ENCODE data around the gene KLRG1. TPM values are rescaled to one million over a fixed set of nuclear protein-coding genes. Genes with fewer than 3 reads are reported as not detected.

Gene KLRG1
- total RNA-seq, result 1.1 TPM in 1 of 2 replicates, not detected in the other

DNA sequence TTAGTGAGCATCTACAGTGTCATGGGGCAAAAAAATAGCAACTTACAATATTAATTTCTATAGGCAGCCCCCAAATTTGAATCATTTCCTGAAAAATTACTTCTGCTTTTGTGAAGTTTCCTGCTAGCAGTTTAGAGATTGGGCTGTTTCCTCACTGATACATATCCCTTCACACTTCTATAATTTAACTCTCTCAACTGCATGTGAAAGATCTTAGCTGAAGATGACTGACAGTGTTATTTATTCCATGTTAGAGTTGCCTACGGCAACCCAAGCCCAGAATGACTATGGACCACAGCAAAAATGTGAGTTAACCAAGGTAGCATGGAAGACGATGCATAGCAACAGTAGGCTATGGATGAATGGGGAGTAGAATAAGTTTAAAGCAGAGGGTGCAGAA is at the start of gene KLRG1:
TSS of gene KLRG1 (plus strand) at position 134 of the 400 bp plus-strand sequence. CDS start at position 224, 90 bp downstream.
- DNase-seq (ENCODE audit: low read depth), result no peak

DNA sequence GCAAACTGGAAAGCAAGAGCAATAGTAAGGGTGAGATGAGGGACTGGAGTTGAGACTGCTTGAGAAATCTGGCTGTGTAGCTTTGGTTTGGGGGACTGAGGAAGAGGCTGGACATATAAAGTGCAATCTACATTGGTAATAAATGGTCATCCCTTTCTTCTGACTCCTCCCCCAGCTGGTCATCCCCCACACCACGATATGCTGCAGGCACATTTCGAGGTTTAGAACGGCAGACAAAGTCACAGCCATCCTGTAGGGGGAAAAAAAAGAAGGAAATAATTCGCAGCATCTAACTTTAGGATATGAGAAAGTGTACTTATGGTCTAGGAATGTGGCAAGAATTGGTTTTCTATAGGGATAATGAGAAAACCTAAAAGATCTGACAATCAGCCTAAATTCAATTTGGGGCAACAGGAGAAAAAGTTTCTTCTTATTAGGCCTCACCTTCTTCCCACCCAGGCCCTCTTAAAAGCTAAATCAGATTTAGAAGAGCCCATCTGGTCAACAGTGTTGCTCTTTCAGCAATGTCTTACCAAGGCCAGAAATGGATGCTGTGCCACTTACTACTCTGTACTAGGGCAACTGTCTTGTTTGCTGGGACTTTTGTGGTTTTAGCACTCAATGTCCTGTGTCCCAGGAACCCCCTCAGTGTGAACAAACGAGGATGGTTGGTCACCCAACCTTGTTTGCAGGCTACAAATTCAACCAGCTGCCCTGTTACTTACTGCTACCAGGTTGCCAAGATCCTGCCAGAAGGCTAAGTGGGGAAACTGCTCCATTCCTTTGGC is 47.5 kb upstream of the KLRG1 start:
- DNase-seq (ENCODE audit: low read depth), result no peak

DNA sequence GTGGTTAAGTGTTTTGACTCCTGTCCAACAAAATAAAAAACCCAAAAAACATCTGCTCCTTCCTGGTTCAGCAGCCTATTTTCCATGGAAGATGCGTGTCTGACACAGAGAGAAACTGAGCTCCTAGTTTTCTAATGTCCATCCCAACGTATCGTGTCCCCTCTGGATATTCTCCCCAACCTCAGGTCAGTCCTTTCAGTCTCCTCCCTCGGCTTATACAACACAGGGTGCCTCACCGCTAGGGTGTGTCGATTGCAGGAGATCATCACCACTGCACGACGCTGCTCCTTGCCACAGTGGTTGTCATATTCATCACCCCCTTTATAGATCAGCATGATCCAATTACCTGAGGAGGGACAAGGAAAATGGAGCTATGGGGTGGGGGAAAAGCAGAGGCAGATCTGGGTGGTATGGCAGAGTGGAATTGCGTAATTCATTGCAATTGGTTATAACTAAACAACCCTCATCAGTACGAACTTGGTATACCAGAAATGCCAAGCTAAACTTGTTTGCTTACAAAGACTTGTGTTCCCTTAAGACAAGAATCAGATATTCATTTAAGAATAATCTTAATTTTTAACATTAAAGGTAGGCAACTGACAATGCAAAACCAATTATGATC is 45.7 kb upstream of the KLRG1 start:
- DNase-seq (ENCODE audit: low read depth), result no peak

DNA sequence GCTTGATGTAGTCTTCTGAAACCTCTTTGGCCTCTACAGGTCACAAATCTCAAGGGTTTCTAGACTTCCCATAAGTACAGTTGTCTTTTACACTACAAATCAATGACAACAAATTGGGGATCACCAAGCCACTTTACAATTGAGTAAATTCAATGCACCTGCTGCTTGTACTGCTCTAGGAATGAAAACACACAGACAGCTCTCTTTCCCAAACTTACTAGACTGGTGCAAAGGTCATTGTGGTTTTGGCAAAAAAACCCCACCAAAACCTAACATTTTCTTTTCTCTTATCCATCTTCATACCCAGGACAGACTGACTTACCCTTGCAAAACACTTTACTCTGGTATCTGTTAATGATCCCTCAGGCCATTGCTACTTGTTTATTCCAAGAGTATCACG is 42.6 kb upstream of the KLRG1 start:
- DNase-seq (ENCODE audit: low read depth), result no peak

DNA sequence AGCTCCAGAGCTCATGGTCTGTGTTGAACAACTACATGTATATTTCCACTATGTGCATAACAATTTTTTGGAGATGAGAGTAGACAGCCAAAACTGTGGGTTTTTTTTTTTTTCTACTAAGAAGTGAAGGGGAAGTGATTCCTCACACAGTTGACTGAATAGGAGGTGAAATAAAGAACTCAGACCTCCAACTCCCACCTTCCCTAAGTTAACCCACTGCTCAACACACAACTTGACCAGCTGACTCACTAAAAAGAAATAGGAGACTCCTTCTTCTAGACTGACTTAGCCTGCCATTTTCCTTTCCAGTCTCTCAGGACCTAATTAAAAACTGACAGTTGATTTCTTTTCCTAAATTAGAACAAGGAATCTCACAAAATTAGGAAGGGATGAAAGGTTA is 41.6 kb upstream of the KLRG1 start:
- no peak for DNase-seq (ENCODE audit: low read depth)

- DNase-seq (ENCODE audit: low read depth), result peak; percentile 11
These were observed 40.5 kb upstream of the KLRG1 start for GRCh38 chr12:8948701-8949341.

DNA sequence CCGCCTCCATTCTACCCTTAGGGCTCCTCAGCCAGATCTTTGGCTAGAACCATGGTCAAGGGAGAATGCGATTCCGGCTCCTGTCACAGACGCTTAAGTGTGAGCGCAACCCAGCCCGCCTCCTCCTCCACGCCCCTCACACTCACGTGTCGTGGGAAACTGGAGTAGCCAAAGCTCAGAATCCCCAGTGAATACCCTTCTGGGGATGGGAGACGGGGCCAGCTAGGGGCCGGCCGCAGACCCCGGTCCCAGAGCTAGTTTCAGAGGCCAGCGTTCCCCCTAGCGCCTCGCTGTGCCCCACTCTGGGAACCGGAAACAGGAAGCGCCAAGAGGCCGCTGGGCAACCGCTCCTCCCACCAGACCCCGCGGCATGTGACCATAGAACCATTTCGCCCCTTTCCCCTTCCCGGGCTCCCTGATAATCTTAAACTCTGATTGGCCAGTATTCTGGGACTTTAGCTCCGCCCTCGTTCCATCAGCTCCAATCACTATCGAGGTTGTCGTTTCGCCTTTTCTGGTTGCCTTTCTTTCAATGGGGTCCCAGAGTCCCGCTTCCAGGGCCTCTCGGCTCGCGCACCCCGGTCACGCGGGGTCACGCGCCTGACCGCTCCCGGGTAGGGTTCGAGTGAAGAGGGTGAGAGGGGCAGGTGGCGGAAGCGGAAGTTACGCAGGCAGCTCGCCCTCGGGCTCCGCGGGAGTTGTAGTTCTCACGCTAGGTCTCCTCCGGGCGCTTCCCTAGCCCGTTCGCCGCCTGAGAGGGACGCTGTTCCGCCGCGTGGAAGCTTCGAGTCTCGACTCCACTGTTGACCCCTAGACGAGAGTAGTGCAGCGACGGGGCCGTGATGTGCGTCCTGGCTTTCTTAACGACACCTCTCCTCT is 39.8 kb upstream of the KLRG1 start, which contains the start of gene M6PR:
TSS of gene M6PR (minus strand) at position 304 of the 879 bp plus-strand sequence. CDS start 3,241 bp downstream, outside the sequence.
- DNase-seq (ENCODE audit: low read depth), result peak; percentile 89

GRCh38 chr12:8950221-8950527 is 39.2 kb upstream of the KLRG1 start:
- DNase-seq (ENCODE audit: low read depth), result no peak

- no peak for DNase-seq (ENCODE audit: low read depth)
These were observed 38.5 kb upstream of the KLRG1 start for GRCh38 chr12:8950702-8951478.

- DNase-seq (ENCODE audit: low read depth), result no peak
These were observed 37.6 kb upstream of the KLRG1 start for GRCh38 chr12:8951744-8952143.

DNA sequence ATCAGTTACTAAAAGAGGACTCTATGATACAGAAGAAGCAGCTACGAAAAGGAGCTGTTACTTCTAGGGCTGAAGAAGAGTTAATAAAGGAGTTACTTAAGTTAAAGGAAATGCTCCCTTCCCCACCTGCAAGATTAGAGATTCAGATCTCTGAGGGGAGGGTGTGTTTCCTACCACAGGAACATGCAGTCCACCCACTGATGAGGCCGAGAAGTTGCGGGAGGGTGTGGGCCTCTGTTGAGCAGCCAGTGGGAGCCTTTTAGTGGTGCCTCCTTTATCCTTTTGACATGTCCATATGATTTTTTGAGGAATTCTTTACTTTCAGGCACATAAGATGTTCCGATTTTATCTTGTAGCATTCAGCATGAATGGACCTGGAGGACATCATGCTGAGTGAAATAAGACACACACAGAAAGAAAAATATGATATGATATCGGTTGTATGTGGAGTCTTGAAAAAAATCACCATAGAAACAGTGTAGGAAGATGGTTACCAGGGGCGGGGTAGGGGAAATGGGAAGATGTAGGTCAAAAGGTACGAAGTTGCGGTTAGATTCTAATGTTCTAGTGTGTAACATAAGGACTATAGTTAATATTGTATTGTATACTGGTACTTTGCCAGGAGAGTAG is 35.5 kb upstream of the KLRG1 start:
- no peak for DNase-seq (ENCODE audit: low read depth)

DNA sequence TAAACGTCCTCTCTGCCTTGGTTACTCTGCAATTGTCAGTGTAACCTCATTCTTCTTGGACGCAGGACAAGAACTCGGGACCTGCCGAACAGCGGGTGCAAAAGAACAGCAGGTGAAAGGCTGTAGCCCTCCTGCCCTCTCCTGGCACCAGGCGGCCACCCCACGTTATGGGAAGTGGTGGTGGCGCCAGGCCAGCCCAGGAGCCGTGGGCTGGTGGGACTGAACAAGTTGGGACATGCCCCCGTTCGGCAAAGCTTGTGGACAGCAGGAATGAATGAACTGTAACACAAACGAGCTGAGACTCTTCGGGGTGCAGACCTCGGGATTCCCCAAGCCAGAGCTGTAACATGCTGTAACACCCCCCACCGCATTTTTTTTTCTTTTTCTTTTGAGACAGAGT is 33.3 kb upstream of the KLRG1 start:
- no peak for DNase-seq (ENCODE audit: low read depth)

GRCh38 chr12:8956772-8957171 is 32.6 kb upstream of the KLRG1 start:
- DNase-seq (ENCODE audit: low read depth), result no peak

DNA sequence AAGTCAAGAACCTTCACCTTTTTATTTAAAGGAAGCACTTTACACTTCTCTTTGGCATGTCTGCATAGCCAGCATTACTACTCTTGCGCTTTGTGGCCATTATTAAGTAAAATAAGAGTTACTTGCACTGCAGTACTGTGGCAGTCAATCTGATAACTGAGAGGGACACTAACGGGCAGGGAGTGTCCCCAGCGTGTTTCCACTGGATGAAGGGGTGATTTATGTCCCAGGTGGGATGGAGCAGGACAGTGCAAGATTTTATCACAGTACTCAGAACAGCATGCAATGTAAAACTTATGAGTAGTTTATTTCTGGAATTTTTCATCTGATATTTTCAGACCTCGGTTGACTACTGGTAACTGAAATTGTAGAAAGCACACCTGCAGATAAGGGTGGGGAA is 31.8 kb upstream of the KLRG1 start:
- DNase-seq (ENCODE audit: low read depth), result no peak

DNA sequence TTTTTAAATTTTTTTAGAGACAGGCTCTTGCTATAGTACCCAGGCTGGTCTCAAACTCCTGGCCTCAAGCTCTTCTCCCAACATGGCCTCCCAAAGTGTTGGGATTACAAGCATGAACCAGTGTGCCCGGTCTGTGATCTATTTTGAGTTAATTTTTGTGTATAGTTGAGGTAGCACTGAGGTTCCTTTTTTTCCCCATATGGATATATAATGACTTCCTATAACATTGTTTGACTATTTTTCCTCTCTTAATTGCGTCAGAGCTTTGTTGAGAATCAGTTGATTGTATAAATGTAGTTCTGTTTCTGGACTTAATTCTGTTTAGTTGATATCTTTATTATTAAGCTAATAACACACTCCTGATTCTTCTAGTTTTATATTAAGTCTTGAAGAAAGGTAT is 31.3 kb upstream of the KLRG1 start:
- DNase-seq (ENCODE audit: low read depth), result no peak

DNA sequence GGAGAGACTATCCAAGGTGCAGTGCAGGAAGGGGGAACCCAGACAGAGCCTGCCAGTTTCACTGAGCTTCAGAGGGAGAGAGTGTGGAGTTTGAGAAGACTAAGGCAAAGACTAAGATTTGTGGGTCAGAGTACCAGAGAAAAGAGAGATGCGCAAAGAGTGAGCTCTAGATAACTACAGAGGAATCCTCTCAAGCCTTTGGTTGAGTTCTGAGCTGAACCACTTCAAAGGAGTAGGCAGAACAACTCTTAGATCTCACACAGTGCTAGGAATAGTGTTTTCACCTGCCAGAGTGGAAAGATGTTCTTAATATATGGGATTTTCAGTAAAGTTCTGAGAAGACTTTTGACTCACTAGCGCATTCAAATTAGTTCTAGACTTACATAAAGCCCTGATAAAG is 29.2 kb upstream of the KLRG1 start:
- no peak for DNase-seq (ENCODE audit: low read depth)

DNA sequence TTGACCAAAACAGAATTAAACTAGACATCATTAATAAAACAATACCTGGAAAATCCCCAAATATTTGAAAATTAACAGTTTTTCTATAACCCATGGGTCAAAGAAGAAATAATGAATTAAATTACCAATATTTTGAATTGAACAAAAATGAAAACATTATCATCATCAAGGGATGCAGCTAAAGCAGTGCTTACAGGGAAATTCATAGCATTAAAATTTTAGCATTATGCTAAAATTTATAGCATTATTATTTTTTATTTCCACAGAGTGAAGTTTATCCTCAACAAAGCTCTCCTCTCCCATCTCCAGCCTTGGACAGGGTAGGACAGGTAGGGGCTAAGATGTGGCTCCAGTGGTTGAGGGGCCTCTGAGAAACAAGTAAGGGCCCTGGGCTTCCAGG is 20.6 kb upstream of the KLRG1 start:
- no peak for DNase-seq (ENCODE audit: low read depth)

- no peak for DNase-seq (ENCODE audit: low read depth)
These were observed 19.4 kb upstream of the KLRG1 start for GRCh38 chr12:8969861-8970411.

- DNase-seq (ENCODE audit: low read depth), result no peak
These were observed 18.9 kb upstream of the KLRG1 start for GRCh38 chr12:8970432-8970831.

- no peak for DNase-seq (ENCODE audit: low read depth)
These were observed 9.2 kb upstream of the KLRG1 start for GRCh38 chr12:8980137-8980536.

Data from renal cortical epithelial cell (primary cell).